B cell (primary cell): Measurements from ENCODE around the gene ADGRD2. TPM values are rescaled to one million over a fixed set of nuclear protein-coding genes. Genes with fewer than 3 reads are reported as not detected.

ENCODE experiments used
- ATAC-seq: fragments of 200-7000 bp; cut with Tn5 transposase; one replicate; pipeline ENCODE4 v1.10.0; 2021; ENCODE audit warnings: low read depth, mild to moderate bottlenecking, moderate number of reproducible peaks, moderate library complexity
- CTCF ChIA-PET: fragments of 350-600 bp; sonication (Branson Sonifier 250); formaldehyde crosslinking; loops from one replicate; lab custom pipeline; 2021; ENCODE audit warnings: antibody characterized with exemption, inconsistent platforms; lab: Charles Lee
- POLR2A ChIA-PET: fragments of 350-600 bp; sonication (Branson Sonifier 250); formaldehyde crosslinking; loops from one replicate; lab custom pipeline; 2021; ENCODE audit warnings: antibody characterized with exemption; lab: Charles Lee
- DNase-seq: peaks from one replicate; pipeline ENCODE4 v3.0.0; 2013
- H2AFZ ChIP-seq: 2 replicates; pipeline ENCODE4 v1.6.1; 2012; ENCODE audit warnings: mild to moderate bottlenecking, low read depth, low read length; ENCODE audit not compliant: insufficient read depth, poor library complexity, severe bottlenecking
- H3K27ac ChIP-seq, 2 donors: 1 replicate in 1 of 2; 2 replicates in 1 of 2; pipeline ENCODE4 v1.5.1; 2012 to 2013; ENCODE audit warnings: low read length in 2 of 2, mild to moderate bottlenecking in 2 of 2, moderate library complexity in 1 of 2
- H3K27me3 ChIP-seq, 4 experiments: fragments of 200-600 bp in 1 of 4; sonication (generic) in 1 of 4; replicated peaks in 1 of 4; 1 replicate in 2 of 4; 2 replicates in 2 of 4; pipeline versions ENCODE4 v1.6.1 to v1.7.0; 2013 to 2016; ENCODE audit warnings: low read length in 3 of 4, mild to moderate bottlenecking in 2 of 4, mixed read lengths in 1 of 4, moderate library complexity in 1 of 4; ENCODE audit not compliant: insufficient read depth in 4 of 4, control insufficient read depth in 3 of 4; ENCODE audit errors: control extremely low read depth in 1 of 4
- H3K36me3 ChIP-seq, 2 experiments: replicated peaks in 1 of 2; 1 replicate in 1 of 2; 2 replicates in 1 of 2; pipeline versions ENCODE4 v1.6.1 to v1.7.1; 2013; ENCODE audit warnings: low read length in 1 of 2; ENCODE audit not compliant: insufficient read depth in 2 of 2, control insufficient read depth in 1 of 2; ENCODE audit errors: control extremely low read depth in 1 of 2, extremely low read depth in 1 of 2
- H3K4me1 ChIP-seq, 2 donors: fragments of 200-600 bp in 1 of 2; sonication (generic) in 1 of 2; 1 replicate in 1 of 2; 2 replicates in 1 of 2; pipeline versions ENCODE4 v1.5.1 to v1.6.1; 2013 to 2017; ENCODE audit warnings: low read length in 2 of 2; ENCODE audit not compliant: control insufficient read depth in 2 of 2, insufficient read depth in 2 of 2
- H3K4me2 ChIP-seq: replicated peaks from 2 replicates; pipeline ENCODE3; 2012; ENCODE audit warnings: mild to moderate bottlenecking, low read depth, low read length; ENCODE audit not compliant: poor library complexity, severe bottlenecking
- H3K4me3 ChIP-seq, 5 experiments: fragments of 200-600 bp in 1 of 5; sonication (generic) in 1 of 5; 1 replicate in 3 of 5; 2 replicates in 2 of 5; pipeline versions ENCODE4 v1.5.1 to v1.7.0; 2011 to 2016; ENCODE audit warnings: low read length in 4 of 5, mild to moderate bottlenecking in 4 of 5, low read depth in 2 of 5, control low read depth in 1 of 5, moderate library complexity in 1 of 5; ENCODE audit not compliant: insufficient read depth in 1 of 5; ENCODE audit errors: control extremely low read depth in 1 of 5, extremely low read depth in 1 of 5
- H3K79me2 ChIP-seq: fragments of 200-600 bp; sonication (generic); one replicate; pipeline ENCODE4 v1.6.0; 2016; ENCODE audit warnings: low read length; ENCODE audit not compliant: control insufficient read depth, insufficient read depth
- H3K9ac ChIP-seq: fragments of 200-600 bp; sonication (generic); 2 replicates; pipeline ENCODE4 v1.6.1; 2017; ENCODE audit warnings: mild to moderate bottlenecking, low read length, moderate library complexity
- H3K9me3 ChIP-seq, 3 donors: one replicate each; pipeline versions ENCODE4 v1.6.1 to v1.7.1; 2013; ENCODE audit warnings: low read length in 2 of 3; ENCODE audit not compliant: control insufficient read depth in 2 of 3, insufficient read depth in 1 of 3; ENCODE audit errors: control extremely low read depth in 1 of 3
- H4K20me1 ChIP-seq: 2 replicates; pipeline ENCODE4 v1.6.0; 2012; ENCODE audit warnings: mild to moderate bottlenecking, low read length; ENCODE audit not compliant: insufficient read depth, control insufficient read depth, poor library complexity, severe bottlenecking
- H3K27ac Mint-ChIP-seq: one replicate; pipeline ENCODE4 v1.8.0; 2021; ENCODE audit warnings: mixed read lengths
- H3K27me3 Mint-ChIP-seq: one replicate; pipeline ENCODE4 v1.8.0; 2021; ENCODE audit warnings: mixed read lengths
- H3K4me1 Mint-ChIP-seq: one replicate; pipeline ENCODE4 v1.8.0; 2021; ENCODE audit warnings: mixed read lengths
- H3K4me3 Mint-ChIP-seq: one replicate; pipeline ENCODE4 v1.8.0; 2021; ENCODE audit warnings: mixed read lengths
- H3K9me3 Mint-ChIP-seq: one replicate; pipeline ENCODE4 v1.8.0; 2022; ENCODE audit warnings: mixed read lengths; ENCODE audit not compliant: insufficient read depth
- EZH2 ChIP-seq: IDR thresholded peaks from 2 replicates; pipeline ENCODE4 v1.6.1; 2012; ENCODE audit warnings: borderline replicate concordance, low read depth, mild to moderate bottlenecking, moderate library complexity, low read length; ENCODE audit not compliant: insufficient read depth, poor library complexity, severe bottlenecking
- WGBS: methylation state at CpG from one replicate; pipeline ENCODE4 v1.1.5; 2013; ENCODE audit warnings: missing lambda C conversion rate; ENCODE audit not compliant: insufficient coverage; 5-methylcytosine and 5-hydroxymethylcytosine counted together
- intact Hi-C: fragments of 100-400 bp; cut with micrococcal nuclease; formaldehyde crosslinking; loops from one replicate; pipeline ENCODE4 v1.10.0; 2022
- polyA plus RNA-seq: library from polyadenylated mRNA; depleted of rRNA; stranded (reverse); fragments of >200 nt; gene quantifications from 2 replicates; pipeline ENCODE4 v1.2.3, GENCODE V29; 2012
- total RNA-seq, 2 donors: library from RNA; stranded (reverse); fragments of 120-200 nt in 1 of 2; gene quantifications; 1 replicate in 1 of 2; 2 replicates in 1 of 2; pipeline versions ENCODE4 v1.2.3 to v1.2.4, GENCODE V29; 2013 to 2022
- TF ChIP-seq, protein P1 (sequence below): fragments of 200-600 bp; IDR thresholded peaks from one replicate; pipeline ENCODE4 v1.8.0; 2022; ENCODE audit warnings: antibody characterized with exemption, mild to moderate bottlenecking

ADGRD2 gene
- total and polyA plus RNA-seq, 2 donors (not counting 1 experiment from before 2014, with no cell fraction given): not detected

- TF ChIP-seq, protein P1, sequence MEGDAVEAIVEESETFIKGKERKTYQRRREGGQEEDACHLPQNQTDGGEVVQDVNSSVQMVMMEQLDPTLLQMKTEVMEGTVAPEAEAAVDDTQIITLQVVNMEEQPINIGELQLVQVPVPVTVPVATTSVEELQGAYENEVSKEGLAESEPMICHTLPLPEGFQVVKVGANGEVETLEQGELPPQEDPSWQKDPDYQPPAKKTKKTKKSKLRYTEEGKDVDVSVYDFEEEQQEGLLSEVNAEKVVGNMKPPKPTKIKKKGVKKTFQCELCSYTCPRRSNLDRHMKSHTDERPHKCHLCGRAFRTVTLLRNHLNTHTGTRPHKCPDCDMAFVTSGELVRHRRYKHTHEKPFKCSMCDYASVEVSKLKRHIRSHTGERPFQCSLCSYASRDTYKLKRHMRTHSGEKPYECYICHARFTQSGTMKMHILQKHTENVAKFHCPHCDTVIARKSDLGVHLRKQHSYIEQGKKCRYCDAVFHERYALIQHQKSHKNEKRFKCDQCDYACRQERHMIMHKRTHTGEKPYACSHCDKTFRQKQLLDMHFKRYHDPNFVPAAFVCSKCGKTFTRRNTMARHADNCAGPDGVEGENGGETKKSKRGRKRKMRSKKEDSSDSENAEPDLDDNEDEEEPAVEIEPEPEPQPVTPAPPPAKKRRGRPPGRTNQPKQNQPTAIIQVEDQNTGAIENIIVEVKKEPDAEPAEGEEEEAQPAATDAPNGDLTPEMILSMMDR: no peak
- no peak for TF ChIP-seq EZH2
- Mint-ChIP-seq H3K27ac (no peak overlapping the region), H3K9me3 (no peaks in the 10 kb centered on the region), H3K4me1 (peaks cover 12% of the 10 kb centered on the region), H3K4me3 (no peak overlapping the region), H3K27me3 (peaks cover 3% of the 10 kb centered on the region)
- Histone ChIP-seq H3K9ac (no peak overlapping the region), H4K20me1 (no peaks in the 10 kb centered on the region), H3K27me3 (no peaks in the 10 kb centered on the region), H2AFZ (no peak overlapping the region), H3K27ac (no peak overlapping the region), H3K79me2 (no peaks in the 10 kb centered on the region), H3K36me3 (no peaks in the 10 kb centered on the region), H3K4me1 (peaks cover 0 to 14% of the 10 kb centered on the region in 2 donors), H3K9me3 (peaks cover 0 to 4% (median 0%) of the 10 kb centered on the region in 3 donors), H3K4me2 (no peak overlapping the region), H3K4me3 (no peak overlapping the region)
- CTCF ChIA-PET: interaction anchor here (0.6 kb wide), 1 partner anchor 116 kb away, joined by 7 read pairs; no protein-coding TSS in a partner anchor
- 40% methylated on average over 7 of the region's 7 CpGs for WGBS
- intact Hi-C loops: no loop called here
- ATAC-seq (no peak), DNase-seq (peak; percentile 23)
- POLR2A ChIA-PET: no interaction called here
Measured at GRCh38 chr9:124420991-124421543, 29.2 kb upstream of the ADGRD2 start.

- CTCF ChIA-PET: no interaction called here
- WGBS: 85% methylated on average over 3 of the region's 5 CpGs
- Histone ChIP-seq H3K79me2 (no peaks in the 10 kb centered on the region), H4K20me1 (no peaks in the 10 kb centered on the region), H3K36me3 (no peaks in the 10 kb centered on the region), H3K4me2 (no peak overlapping the region), H3K9ac (no peak overlapping the region), H2AFZ (no peak overlapping the region), H3K27me3 (peaks cover 0 to 2% (median 0%) of the 10 kb centered on the region in 4 experiments), H3K4me3 (no peak overlapping the region), H3K4me1 (peaks cover 0 to 14% of the 10 kb centered on the region in 2 donors), H3K27ac (no peak overlapping the region), H3K9me3 (no peaks in the 10 kb centered on the region)
- ATAC-seq (no peak), DNase-seq (no peak)
- POLR2A ChIA-PET: no interaction called here
- Mint-ChIP-seq H3K4me1 (peaks cover 12% of the 10 kb centered on the region), H3K4me3 (no peak overlapping the region), H3K27me3 (peaks cover 3% of the 10 kb centered on the region), H3K27ac (no peak overlapping the region), H3K9me3 (no peaks in the 10 kb centered on the region)
- TF ChIP-seq, protein P1: no peak
- no peak for TF ChIP-seq EZH2
- intact Hi-C loops: no loop called here
Measured at GRCh38 chr9:124423155-124423554, 27.1 kb upstream of the ADGRD2 start.
